GM10847 (cell line): ENCODE results near the gene CRADD.

Source experiments
- POLR2A ChIP-seq: IDR thresholded peaks from 2 replicates; pipeline ENCODE4 v1.6.1; 2011; ENCODE audit not compliant: insufficient read length; ENCODE audit errors: extremely low read depth

Gene CRADD

DNA sequence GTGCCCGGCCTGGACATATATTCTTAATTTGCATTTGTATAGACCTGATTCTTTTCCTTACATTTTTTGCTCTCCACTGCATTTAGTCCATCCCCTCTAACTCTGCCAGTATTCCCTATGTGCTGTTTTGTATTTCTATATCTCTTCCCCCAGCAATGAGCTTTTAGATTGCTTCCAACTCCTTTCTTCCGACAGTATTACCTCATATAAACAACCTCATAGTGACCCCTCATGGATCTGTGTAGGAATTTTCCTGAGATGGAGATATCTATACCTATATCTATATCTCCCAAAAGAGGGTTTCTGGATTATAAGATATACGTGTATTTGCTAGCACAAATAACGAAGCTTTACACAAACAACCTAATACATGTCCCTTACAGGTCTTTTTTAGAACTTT lies 161.9 kb downstream of the CRADD start:
- no peak for TF ChIP-seq POLR2A

DNA sequence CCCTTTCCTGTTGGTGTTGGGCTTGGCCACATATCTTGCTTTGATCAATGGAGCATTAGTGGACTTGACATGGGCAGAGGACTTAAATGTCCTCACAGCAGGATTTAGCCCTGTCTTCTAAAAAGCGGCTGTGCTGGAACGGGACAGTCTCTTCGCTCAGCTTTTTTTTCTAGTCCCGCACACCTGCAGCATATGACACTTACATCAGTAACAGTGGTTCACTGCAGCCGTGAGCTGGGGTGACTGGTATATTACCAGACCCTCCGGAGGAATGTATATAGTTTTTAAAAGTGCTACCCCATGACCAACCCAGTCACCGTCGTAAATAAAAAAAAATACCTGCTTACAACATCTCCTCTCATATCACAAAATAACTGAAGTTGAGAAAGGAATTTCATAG lies 164.5 kb downstream of the CRADD start:
- TF ChIP-seq POLR2A = no peak

DNA sequence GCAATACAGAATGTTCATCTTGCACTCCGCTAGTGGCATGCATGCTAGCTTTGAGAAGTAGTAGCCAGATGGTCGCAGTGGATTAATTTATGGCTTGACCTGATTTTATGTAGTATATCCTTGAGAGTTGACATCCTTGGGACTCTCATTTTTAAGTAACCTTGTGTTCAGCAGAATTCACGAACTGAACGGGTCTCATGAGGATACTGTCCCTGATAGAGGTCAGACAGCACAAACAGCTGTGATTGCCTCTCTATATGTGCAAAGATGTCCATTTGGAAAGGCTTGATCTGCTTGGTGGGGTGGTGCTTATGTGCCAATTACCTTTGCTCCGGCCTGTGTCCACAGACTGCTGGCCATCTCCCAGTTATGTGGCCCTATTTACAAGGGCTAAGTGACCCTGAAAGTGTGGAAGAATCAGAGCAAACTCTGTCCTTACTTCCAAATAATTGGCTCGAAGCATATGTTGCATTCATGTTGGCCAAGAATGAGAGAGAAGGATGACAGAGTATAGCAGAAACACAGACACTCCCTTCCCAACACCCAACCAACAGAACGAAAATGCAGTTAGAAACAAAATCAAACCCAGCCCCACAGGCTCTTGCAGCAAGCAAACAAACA lies 167.1 kb downstream of the CRADD start:
- TF ChIP-seq POLR2A = no peak

DNA sequence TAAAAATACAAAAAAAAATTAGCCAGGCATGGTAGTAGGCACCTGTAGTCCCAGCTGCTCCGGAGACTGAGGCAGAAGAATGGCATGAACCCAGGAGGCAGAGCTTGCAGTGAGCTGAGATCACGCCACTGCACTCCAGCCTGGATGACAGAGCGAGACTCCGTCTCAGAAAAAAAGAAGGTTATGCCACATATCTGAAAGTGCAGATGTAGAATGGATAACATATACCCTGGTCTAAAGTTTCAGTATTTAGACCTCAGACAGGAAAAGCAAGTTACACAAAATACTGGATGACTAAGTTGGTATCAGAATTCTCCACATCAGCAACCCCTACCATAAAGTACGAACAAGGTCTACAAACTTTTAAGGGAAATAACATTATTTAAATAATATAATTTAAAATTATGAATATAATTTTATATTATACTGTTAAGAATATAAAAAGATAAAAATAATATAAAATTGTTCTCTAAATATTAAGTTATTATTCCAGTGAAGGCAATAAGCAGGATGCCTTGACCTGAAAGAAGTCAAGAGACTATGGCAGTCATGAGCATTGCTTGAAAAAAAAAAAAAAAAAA lies 169.9 kb downstream of the CRADD start:
- no peak for TF ChIP-seq POLR2A

DNA sequence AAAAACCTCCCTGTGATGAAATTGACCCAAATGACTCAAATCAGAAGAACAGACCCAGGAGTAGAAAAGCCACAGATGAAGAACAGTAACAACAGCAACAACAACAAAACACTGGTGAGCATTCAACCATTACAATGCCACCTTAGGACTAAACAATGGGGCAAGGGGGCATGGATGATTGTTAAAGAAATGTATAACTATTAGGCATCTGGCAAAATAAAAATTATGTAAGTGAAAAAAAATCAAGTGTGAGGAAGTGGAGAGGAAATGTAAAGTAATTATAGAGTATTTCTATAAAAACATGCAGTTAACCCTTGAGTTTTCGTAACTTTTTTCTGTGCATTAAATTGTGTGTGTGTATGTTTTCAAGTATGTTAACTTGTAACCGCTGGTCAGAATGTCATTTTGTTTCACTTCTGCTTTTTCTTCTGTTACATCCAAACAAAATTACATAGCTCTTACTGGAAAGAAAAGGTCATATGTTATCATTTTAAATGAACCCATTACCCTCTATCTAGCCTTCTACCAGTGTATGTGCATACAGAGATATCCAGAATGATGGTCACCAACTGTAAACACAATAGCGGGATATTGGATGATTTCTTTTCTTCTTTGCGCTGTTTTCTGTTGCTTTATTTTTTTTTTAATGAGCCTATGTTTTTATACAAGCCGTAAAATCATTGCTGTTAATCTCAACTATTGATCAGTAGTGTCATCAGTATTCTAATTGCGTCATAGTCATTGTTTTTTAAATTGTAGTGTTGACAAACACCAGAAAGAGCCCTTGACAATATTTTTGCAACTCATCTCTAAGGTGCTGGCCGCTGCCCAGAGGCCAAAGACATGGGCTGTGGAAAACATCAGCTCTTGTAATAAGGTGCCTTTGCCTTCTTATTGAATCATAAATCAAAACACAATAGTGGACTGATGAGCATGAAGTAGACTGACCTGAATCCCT lies 170.6 kb downstream of the CRADD start:
- TF ChIP-seq POLR2A = no peak

DNA sequence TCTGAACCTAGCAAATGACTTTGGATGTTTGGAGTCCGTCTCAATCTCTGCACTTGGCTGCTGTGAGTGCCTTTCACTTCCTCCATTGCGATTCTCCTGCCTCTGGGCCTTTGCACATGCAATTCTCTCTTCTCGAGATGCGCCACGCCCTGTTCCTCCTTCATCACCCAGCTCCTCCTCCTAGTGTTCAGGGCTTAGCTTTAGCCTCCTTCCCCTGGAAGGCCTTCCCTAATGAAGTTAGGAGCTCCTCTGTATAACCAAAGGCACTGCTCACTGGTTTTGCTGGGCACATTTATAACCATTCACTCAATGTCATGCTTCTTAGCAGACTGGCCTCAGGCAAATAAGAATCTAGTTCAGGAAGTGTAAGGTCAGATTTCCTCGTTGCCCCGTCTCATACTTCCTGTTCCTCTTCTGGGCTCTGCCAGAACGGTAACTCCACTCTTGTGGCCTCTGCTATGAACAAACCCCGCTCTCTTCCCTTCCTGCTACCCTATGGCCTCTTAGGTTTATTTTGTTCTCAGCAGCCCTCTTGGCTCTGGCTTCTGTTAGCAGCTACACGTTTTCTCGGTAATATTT lies 171.4 kb downstream of the CRADD start:
- TF ChIP-seq POLR2A = no peak

DNA sequence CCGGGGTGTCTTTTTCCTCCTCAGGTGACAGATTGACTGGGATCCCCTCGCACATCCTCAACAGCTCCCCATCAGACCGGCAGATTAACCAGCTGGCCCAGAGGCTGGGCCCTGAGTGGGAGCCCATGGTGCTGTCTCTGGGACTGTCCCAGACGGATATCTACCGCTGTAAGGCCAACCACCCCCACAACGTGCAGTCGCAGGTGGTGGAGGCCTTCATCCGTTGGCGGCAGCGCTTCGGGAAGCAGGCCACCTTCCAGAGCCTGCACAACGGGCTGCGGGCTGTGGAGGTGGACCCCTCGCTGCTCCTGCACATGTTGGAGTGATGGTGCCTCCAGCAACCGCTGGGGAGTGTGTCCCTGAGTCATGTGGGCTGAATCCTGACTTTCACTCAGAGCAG lies 172.8 kb downstream of the CRADD start:
- no peak for TF ChIP-seq POLR2A

DNA sequence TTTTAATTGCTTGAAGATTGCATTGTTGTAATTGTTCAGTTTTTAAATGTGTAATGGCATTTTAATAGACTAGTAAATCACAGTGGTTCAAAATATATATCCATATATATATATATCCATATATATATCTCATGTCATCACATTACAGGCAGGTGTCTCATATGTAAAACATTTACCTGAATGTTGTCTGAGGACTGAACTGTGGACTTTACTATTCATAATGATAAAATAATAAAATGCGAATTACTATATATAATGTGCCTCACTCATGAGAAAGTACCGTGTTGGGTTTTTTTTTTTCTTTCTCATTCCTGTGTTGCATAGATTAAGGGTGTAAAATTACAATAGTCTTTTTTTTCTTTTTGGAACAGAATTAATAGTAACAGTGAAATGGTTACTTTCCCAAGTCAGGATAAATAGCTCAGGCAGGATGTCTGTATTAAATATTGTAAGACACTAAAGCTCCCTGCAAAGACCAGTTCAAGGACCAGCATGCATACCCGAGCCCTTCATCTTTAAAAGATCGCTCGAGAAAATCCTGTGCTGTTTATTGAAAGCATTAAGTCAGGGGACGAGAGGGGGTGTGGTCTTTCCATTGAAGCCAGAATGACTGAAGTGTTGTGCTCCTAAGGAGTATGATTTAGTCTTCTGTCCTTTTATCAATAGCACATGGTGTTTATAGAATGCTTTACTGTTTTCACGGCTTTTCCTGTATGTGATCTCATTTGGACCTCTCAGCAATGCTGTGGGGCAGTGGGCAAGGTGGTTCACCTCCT lies 173.5 kb downstream of the CRADD start:
- TF ChIP-seq POLR2A = no peak

DNA sequence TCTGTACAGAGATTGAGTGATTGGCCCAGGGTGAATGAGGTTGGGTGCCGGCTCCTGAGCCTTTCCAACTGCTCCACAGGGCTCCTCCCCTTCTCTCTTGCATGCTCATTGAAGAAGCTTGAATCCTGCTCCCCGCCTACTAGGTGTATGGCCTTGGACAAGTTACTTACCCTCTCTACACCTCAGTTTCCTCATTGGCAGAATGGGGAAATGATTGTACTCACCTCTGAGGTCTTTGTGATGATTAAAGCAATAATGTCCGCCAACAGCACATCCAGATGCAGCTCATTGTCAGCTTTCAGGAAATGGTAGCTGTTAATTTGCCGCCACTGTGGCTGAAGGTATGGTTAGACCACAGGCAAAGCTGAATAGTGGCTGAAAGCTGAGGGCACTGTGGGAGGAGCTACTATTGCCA lies 174.1 kb downstream of the CRADD start:
- no peak for TF ChIP-seq POLR2A

DNA sequence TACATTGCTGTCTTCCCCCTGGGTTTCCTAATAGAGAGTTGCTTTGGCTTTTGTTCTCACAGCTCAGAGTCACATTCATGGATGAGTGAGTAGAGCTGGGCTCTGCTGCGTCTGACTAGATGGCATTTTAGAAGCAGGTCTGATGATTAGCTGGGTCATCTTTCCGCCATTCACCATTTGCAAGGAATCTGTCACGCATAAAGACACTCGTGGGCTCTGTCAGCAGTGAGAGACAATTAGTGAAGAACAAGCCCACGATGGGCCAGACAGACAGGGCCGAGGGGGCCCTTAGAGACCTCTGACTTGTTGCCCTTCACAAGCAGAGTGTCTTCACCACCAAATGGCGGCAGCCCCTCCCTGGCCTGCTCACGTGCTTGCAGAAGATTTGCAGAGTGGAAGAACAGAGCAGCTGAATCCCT lies 175.0 kb downstream of the CRADD start:
- no peak for TF ChIP-seq POLR2A

DNA sequence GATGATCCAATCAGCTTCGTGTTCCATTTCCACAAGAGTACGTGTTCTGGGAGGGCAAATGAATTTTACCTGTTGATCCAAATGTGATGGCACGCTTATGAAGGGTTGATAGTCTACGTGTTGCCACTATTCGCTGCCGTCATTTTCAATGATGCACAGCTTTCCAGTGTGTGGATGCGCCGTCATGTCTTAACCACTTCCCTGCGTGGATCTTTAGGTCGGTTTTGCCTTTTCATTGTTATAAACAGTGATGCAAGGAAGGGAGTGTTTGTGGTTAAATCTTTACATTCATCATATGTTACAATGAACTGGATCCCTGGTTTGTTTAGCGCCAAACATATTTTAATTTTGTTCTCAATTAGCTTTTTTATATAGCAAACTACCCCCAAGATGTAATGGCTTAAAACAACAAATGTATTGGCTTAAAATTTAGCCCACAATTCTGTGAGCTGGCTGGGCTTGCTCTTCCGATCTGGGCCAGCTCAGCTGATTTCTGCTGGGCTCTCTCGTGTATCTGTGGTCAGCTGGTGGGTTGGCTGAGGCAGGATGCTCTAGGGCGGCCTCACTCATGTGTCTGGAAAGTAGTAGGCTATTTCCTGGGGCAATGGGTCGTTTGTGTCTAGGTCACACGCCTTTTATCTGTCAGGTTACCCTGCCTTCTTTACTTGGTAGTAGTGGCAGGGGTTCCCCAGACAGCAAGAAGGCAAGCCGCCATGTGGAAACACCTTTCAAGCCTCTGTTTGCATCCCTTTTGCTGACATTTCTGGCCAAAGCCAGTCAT lies 176.7 kb downstream of the CRADD start:
- no peak for TF ChIP-seq POLR2A

DNA sequence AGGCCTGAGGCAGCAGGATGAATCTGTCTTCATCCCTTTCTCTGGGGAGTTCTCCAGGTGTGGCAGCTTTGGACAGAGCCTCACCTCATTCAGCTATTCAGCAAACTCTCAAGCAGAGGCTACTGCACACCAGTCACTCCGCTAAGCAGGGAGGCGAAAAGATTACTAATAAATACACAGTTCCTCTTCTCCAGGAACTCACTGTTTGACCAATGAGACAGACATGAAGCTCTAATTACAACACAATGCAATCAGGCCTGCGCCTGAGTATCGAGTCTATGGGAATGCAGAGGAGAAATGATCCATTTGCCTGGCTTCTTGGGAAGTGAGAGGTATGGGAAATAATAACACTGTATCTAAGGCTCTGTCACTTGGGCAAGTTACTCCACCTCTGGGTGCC lies 178.1 kb downstream of the CRADD start:
- no peak for TF ChIP-seq POLR2A

DNA sequence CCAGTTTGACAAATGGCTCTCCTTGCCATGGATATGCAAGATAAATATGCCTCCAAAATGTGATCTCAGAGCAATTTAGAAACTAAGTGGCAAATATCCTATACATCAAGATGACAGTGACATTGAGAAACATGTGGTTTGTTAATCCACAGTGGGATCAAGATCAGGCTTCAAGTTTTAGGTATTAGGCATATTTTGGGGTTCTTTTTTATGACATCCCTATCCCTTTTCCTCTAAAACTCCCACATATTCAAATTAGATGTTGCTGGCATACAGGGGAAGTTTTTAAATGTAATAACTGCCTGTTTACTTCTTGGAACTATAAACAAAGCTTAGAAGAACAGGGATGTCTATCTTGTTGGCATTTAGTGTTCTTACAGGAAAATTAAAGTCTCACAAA lies 179.4 kb downstream of the CRADD start:
- TF ChIP-seq POLR2A = no peak

DNA sequence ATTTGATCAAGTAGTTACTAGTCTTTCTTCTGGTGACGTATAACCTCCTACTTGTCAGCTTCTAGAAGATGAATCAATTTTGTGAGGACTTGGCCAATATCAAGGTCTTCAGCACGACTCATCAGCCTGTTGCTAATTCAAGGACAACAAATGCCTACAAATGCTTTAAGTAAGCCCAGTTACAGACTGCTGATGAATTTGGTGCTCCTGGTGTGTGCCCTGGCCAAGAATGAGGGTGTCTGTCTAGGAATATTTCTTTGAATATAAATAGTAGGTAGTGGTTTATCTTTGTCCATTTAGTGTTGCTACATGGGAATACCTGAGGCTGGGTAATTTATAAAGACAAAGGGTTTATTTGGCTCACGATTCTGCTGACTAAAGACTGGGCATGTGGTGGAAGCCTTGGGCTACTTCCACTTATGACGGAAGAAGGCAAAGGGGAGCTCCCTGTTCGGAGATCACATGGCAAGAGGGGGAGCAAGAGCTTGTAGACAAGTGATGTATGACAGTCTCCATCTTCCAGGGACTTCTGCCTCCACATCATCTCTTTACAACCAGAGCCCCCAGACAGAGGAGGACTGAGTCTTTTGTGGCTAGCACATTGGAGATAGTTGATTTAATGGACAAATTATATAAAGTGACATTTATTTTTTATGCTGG lies 180.2 kb downstream of the CRADD start:
- no peak for TF ChIP-seq POLR2A

DNA sequence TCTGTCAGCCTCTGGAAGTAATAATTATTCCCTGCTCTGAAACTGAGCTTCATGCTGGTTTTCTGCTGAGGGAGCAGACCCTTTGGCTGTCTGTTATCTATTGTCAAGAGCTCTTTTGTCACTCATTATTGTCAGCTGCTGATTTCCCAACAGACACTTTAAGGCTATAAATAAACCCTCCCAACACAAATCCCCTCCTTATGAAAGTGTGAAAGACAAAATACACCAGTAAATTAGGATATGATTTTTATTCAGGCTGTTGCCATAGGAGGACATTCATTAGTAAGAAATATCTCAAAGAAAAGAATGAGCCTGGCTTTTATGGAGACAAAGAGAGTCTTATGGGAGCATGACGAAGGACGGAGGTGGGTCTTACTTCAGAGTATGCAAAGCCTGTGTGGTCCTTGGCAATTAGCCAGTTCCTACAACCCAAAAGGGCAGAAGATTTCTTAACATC lies 180.8 kb downstream of the CRADD start:
- no peak for TF ChIP-seq POLR2A
